SJSA1 (cell line): ENCODE results near the gene OR10G3. TPM values are rescaled to one million over a fixed set of nuclear protein-coding genes. Genes with fewer than 3 reads are reported as not detected.

Experiments used
- DNase-seq, 2 experiments: peaks; one replicate each; pipeline ENCODE4 v3.0.0-alpha.2; 2015 to 2020; ENCODE audit warnings: low spot score in 2 of 2, low read depth in 1 of 2
- H3K27ac ChIP-seq: fragments of 250-450 bp; sonication (Bioruptor Pico); 2 replicates; pipeline ENCODE4 v1.5.1; 2020; ENCODE audit warnings: mild to moderate bottlenecking, moderate library complexity
- H3K27me3 ChIP-seq: fragments of 250-450 bp; sonication (Bioruptor Pico); replicated peaks from 2 replicates; pipeline ENCODE4 v1.5.1; 2020; ENCODE audit warnings: mild to moderate bottlenecking, moderate library complexity
- H3K36me3 ChIP-seq: fragments of 250-450 bp; sonication (Bioruptor Pico); 2 replicates; pipeline ENCODE4 v1.5.1; 2020; ENCODE audit warnings: mild to moderate bottlenecking
- H3K4me1 ChIP-seq: fragments of 250-450 bp; sonication (Bioruptor Pico); replicated peaks from 2 replicates; pipeline ENCODE4 v1.6.1; 2021; ENCODE audit warnings: mild to moderate bottlenecking
- H3K4me3 ChIP-seq: fragments of 250-450 bp; sonication (Bioruptor Pico); 2 replicates; pipeline ENCODE4 v1.5.1; 2020; ENCODE audit warnings: mild to moderate bottlenecking
- H3K9me3 ChIP-seq: fragments of 250-450 bp; sonication (Bioruptor Pico); replicated peaks from 2 replicates; pipeline ENCODE4 v1.5.1; 2020; ENCODE audit warnings: mild to moderate bottlenecking
- total RNA-seq: library from RNA; depleted of rRNA; stranded (reverse); fragments of >200 nt; shearing (Covaris generic); gene quantifications from 2 replicates; pipeline ENCODE4 v1.2.3, GENCODE V29; 2014; rRNA removed

OR10G3 gene
- total RNA-seq, 1 experiment from 2014 or later = not detected

- Histone ChIP-seq H3K27me3 (peaks cover 3% of the 10 kb centered on the region), H3K9me3 (no peaks in the 10 kb centered on the region), H3K4me1 (no peaks in the 10 kb centered on the region), H3K27ac (no peak overlapping the region), H3K36me3 (no peaks in the 10 kb centered on the region), H3K4me3 (no peak overlapping the region)
- no peak for DNase-seq
Measured at GRCh38 chr14:21526672-21527317, 53.1 kb downstream of the OR10G3 start.

GRCh38 chr14:21525962-21526671 is 53.8 kb downstream of the OR10G3 start, which contains the start of gene SALL2:
SALL2 (minus strand) TSS chr14:21526346; CDS start chr14:21526127, 219 bp downstream.
- Histone ChIP-seq H3K27ac (no peak within 1 kb of the TSS), H3K4me3 (peak within 1 kb of the TSS; percentile 22), H3K4me1 (no peaks in the 10 kb centered on the region), H3K27me3 (peaks cover 3% of the 10 kb centered on the region), H3K36me3 (no peaks in the 10 kb centered on the region), H3K9me3 (no peaks in the 10 kb centered on the region)
- DNase-seq = no peak

GRCh38 chr14:21525571-21525961 is 54.3 kb downstream of the OR10G3 start:
- no peaks in the 10 kb centered on the region for H3K36me3 ChIP-seq
- no peaks in the 10 kb centered on the region for H3K4me1 ChIP-seq
- no peaks in the 10 kb centered on the region for H3K9me3 ChIP-seq
- no peak overlapping the region for H3K4me3 ChIP-seq
- no peak overlapping the region for H3K27ac ChIP-seq
- peaks cover 3% of the 10 kb centered on the region; the same call in 1 of the 2 replicates for H3K27me3 ChIP-seq
- DNase-seq = no peak

GRCh38 chr14:21524575-21525490 is 55.0 kb downstream of the OR10G3 start:
- Histone ChIP-seq H3K27me3 (peaks cover 3% of the 10 kb centered on the region; the same call in 1 of the 2 replicates), H3K27ac (no peak overlapping the region)

GRCh38 chr14:21523203-21523602 is 56.7 kb downstream of the OR10G3 start:
- no peak for DNase-seq
- Histone ChIP-seq H3K4me3 (no peak overlapping the region), H3K9me3 (no peaks in the 10 kb centered on the region), H3K4me1 (no peaks in the 10 kb centered on the region), H3K27ac (no peak overlapping the region), H3K27me3 (no peaks in the 10 kb centered on the region; the same call in 1 of the 2 replicates), H3K36me3 (no peaks in the 10 kb centered on the region)

More at GRCh38 chr14:21524575-21525490, 55.0 kb downstream of the OR10G3 start:
- Histone ChIP-seq H3K4me1 (no peaks in the 10 kb centered on the region), H3K36me3 (no peaks in the 10 kb centered on the region), H3K4me3 (no peak overlapping the region), H3K9me3 (no peaks in the 10 kb centered on the region)
- no peak for DNase-seq

GRCh38 chr14:21521501-21521900 is 58.4 kb downstream of the OR10G3 start:
- no peak overlapping the region for H3K4me3 ChIP-seq
- no peaks in the 10 kb centered on the region for H3K9me3 ChIP-seq
- no peaks in the 10 kb centered on the region for H3K36me3 ChIP-seq
- DNase-seq = no peak
- H3K27ac ChIP-seq = no peak overlapping the region
- H3K27me3 ChIP-seq = no peaks in the 10 kb centered on the region
- H3K4me1 ChIP-seq = no peaks in the 10 kb centered on the region

GRCh38 chr14:21520767-21521166 is 59.1 kb downstream of the OR10G3 start:
- no peaks in the 10 kb centered on the region for H3K4me1 ChIP-seq
- H3K9me3 ChIP-seq = no peaks in the 10 kb centered on the region
- DNase-seq = no peak
- H3K27me3 ChIP-seq = no peaks in the 10 kb centered on the region
- H3K36me3 ChIP-seq = no peaks in the 10 kb centered on the region
- H3K27ac ChIP-seq = no peak overlapping the region
- H3K4me3 ChIP-seq = no peak overlapping the region

GRCh38 chr14:21518725-21519124 is 61.2 kb downstream of the OR10G3 start:
- Histone ChIP-seq H3K27me3 (0 out of 2 replicates have a peak, but pooled peaks cover 2% of the 10 kb centered on the region), H3K36me3 (no peaks in the 10 kb centered on the region), H3K4me1 (no peaks in the 10 kb centered on the region), H3K27ac (no peak overlapping the region), H3K9me3 (no peaks in the 10 kb centered on the region), H3K4me3 (no peak overlapping the region)
- no peak for DNase-seq

Other genes starting within 250 kb of the OR10G3 start
- gene SUPT16H, start 196.1 kb downstream of the OR10G3 start, total RNA-seq = 63.6 and 90.1 TPM in 2 replicates
- 23.7 and 41.0 TPM in 2 replicates for gene CHD8, start 124.0 kb downstream of the OR10G3 start, total RNA-seq
- 15.4 and 28.3 TPM in 2 replicates for gene RAB2B, start 103.1 kb downstream of the OR10G3 start, total RNA-seq
- 18.1 and 23.2 TPM in 2 replicates for gene TOX4, start 102.9 kb downstream of the OR10G3 start, total RNA-seq
- gene METTL3, start 68.7 kb downstream of the OR10G3 start, total RNA-seq = 39.8 and 51.8 TPM in 2 replicates
- gene SALL2, start 53.7 kb downstream of the OR10G3 start, total RNA-seq = 0.09 and 0.21 TPM in 2 replicates
- gene OR10G2, start 54.9 kb upstream of the OR10G3 start, total RNA-seq = not detected in 2 replicates
- not detected in 2 replicates for gene OR4E2, start 73.8 kb upstream of the OR10G3 start, total RNA-seq
- not detected in 2 replicates for gene OR4E1, start 93.7 kb upstream of the OR10G3 start, total RNA-seq